22Rv1 (cell line): ENCODE results near the gene LPO.

ENCODE experiments used
- H3K27ac ChIP-seq: fragments of 450-650 bp; 2 replicates; pipeline ENCODE4 v1.5.1; 2017
- CTCF ChIP-seq: fragments of 450-650 bp; IDR thresholded peaks from 2 replicates; pipeline ENCODE4 v1.5.1; 2017; ENCODE audit warnings: mild to moderate bottlenecking
- ZFX ChIP-seq: fragments of 450-650 bp; IDR thresholded peaks from 2 replicates; pipeline ENCODE4 v1.6.1; 2017; ENCODE audit warnings: antibody characterized with exemption, borderline replicate concordance

The LPO gene

GRCh38 chr17:58278661-58279015 is 40.3 kb downstream of the LPO start:
- no peak overlapping the region for H3K27ac ChIP-seq
- TF ChIP-seq CTCF, result no peak
- TF ChIP-seq ZFX, result no peak

- no peak for TF ChIP-seq ZFX
- TF ChIP-seq CTCF, result no peak
Observed at GRCh38 chr17:58279016-58279711, 40.8 kb downstream of the LPO start.

GRCh38 chr17:58279736-58280479 is 41.5 kb downstream of the LPO start:
- H3K27ac ChIP-seq, result no peak overlapping the region
- no peak for TF ChIP-seq ZFX
- no peak for TF ChIP-seq CTCF

More at GRCh38 chr17:58279016-58279711, 40.8 kb downstream of the LPO start:
- no peak overlapping the region for H3K27ac ChIP-seq

GRCh38 chr17:58280480-58281217 is 42.3 kb downstream of the LPO start, which contains the start of gene MPO:
Gene MPO (minus strand): TSS chr17:58280935. CDS start chr17:58280758, 177 bp downstream.
- H3K27ac ChIP-seq, result no peak within 1 kb of the TSS
- TF ChIP-seq CTCF (no peak), ZFX (no peak)

GRCh38 chr17:58281511-58282011 is 43.2 kb downstream of the LPO start:
- TF ChIP-seq CTCF, result no peak
- H3K27ac ChIP-seq, result no peak overlapping the region

GRCh38 chr17:58282442-58282841 is 44.1 kb downstream of the LPO start:
- H3K27ac ChIP-seq, result no peak overlapping the region
- TF ChIP-seq ZFX, result no peak
- TF ChIP-seq CTCF, result no peak
